ENCODE measurements around the gene CD58.

Gene CD58

DNA sequence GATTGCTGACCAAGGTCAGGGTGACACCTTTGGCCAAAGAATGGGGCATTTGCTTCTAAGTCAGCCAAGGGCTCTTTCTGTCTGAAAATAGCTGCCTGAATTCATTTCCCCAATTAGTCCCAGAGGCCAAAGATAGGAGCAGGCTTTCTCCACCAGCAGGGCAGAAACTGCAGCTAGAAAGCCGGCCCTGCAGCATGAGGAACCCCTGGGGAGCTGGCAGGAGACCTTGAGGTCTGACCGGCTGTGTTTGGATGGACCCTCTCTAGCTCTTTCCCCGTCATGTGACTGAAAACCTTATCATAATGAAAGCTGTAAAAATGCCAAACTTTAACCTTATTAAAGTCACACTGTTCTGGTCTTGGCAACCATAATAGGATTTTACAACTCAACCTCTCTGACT, 93.4 kb downstream of the CD58 start:
- TF ChIP-seq, protein P1, sequence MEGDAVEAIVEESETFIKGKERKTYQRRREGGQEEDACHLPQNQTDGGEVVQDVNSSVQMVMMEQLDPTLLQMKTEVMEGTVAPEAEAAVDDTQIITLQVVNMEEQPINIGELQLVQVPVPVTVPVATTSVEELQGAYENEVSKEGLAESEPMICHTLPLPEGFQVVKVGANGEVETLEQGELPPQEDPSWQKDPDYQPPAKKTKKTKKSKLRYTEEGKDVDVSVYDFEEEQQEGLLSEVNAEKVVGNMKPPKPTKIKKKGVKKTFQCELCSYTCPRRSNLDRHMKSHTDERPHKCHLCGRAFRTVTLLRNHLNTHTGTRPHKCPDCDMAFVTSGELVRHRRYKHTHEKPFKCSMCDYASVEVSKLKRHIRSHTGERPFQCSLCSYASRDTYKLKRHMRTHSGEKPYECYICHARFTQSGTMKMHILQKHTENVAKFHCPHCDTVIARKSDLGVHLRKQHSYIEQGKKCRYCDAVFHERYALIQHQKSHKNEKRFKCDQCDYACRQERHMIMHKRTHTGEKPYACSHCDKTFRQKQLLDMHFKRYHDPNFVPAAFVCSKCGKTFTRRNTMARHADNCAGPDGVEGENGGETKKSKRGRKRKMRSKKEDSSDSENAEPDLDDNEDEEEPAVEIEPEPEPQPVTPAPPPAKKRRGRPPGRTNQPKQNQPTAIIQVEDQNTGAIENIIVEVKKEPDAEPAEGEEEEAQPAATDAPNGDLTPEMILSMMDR (conservative IDR thresholded peaks at IDR 0.05; ENCODE audit: low read depth, low read length) = no peak
- no peak for DNase-seq (ENCODE audit: low read depth)
- no peak overlapping the region for H3K4me3 ChIP-seq (ENCODE audit: low read length)

DNA sequence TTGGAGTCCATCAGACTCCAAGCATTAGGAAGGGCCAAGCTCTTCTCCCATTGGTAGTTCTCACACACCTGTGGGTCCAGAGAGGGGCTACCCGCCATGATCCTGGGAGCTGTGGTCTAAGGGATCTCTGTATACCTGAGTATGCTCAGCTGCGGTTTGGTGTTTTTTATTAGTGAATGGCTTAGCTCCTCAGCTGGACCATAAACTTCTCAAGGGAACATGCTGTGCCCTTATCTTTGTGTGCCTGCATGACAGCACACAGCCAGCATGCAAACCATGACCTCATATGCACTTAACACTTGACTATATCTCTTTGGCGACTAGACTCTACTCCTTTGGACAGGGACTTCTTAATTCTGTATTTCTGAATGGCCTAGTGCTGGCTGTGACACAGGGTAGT, 94.5 kb downstream of the CD58 start:
- DNase-seq (ENCODE audit: low read depth) = no peak
- H3K4me3 ChIP-seq (ENCODE audit: low read length) = no peak overlapping the region
- TF ChIP-seq, protein P1 (conservative IDR thresholded peaks at IDR 0.05; ENCODE audit: low read depth, low read length) = no peak

DNA sequence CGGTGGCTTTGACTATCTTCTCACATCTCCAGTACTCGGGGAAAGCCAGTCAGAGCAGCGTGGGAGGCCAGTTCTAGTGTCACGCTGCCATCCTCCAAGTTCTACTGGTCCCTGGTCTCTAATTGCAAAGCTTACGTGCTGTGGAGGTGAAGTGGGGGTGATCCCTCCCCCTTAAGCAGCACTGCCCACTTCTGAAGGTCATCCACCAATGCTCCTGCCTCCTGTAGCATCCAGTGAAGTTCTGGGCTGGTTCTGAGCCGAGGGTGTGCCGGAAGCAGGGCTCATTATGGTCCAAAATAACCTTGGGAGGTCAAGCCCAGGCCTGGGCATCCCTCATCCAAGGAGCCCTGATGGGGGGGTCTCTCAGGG, 95.0 kb downstream of the CD58 start:
- DNase-seq (ENCODE audit: low read depth) = no peak
- no peak overlapping the region for H3K4me3 ChIP-seq (ENCODE audit: low read length)
- TF ChIP-seq, protein P1 (conservative IDR thresholded peaks at IDR 0.05; ENCODE audit: low read depth, low read length) = no peak

DNA sequence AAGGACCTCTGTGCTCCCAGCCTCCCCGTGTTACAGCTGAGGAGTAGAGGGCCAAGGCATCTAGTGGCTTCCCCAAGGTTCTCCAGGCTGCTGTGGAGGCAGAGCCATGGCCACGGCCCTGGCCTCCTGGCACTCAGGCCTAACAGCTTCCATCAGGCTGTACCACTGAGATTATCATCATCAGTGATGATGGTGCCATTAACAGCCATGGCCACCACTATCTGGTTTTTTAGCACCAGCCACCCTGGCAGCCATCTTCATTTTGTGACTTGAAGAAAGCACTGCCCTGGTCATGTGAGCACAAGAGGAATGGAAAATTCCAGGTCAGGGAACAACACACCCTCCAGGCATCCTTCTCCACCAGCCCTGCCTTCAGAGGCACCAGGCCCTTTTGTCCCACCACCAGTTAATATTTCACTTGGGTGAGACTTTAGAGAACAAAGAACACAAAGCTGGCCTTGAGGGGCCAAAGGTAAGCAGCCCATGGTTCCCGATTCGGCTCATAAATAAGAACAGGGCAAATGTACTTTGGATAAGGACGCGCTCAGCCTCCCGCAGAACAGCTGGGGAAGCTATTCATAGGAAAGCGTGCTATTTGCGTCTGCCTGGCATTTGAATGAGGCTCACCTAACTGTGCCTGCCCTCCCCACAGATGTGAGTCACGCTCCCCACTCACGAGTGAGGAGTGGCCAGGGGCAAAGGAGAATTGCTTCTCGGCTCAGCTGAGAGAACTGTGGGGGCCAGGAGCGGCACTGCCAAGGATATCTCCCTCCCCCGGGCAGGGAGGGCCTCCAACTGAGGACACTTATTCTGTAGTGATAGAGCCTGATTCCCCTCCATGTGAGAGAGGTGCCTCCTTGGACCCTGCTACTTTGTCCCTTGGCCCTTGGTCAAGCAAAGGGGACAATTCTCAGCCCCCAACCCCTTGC, 95.6 kb downstream of the CD58 start:
- H3K4me3 ChIP-seq (ENCODE audit: low read length) = no peak overlapping the region
- no peak for DNase-seq (ENCODE audit: low read depth)
- TF ChIP-seq, protein P1 (conservative IDR thresholded peaks at IDR 0.05; ENCODE audit: low read depth, low read length) = no peak

DNA sequence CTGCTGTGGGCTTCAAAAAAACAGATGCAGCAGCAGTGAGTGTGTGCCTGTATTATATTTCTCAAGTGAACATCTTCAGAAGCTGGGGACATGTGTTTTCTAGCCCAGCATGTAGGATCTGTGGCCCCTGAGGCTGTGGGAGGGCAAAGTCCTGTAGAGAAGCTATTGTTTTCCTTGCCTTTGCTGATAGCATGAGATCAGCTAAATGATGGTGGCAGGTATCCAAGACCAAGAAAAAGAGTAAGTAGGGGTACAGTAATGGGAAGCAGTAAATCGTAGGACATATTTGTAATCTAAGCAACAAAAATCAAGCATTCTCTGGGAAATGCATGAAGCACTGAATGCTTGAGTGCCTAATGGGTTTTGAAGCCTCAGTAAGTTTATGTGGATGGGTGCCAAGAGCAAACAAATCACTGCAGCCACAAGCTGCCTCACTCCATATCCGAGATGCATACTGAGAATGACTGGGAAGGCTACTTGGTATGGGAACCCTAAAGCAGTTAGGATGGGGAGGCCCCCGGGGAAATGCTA, 98.3 kb downstream of the CD58 start:
- no peak overlapping the region for H3K4me3 ChIP-seq (ENCODE audit: low read length)
- peak; percentile 81 for DNase-seq (ENCODE audit: low read depth)
- TF ChIP-seq, protein P1 (conservative IDR thresholded peaks at IDR 0.05; ENCODE audit: low read depth, low read length) = no peak

DNA sequence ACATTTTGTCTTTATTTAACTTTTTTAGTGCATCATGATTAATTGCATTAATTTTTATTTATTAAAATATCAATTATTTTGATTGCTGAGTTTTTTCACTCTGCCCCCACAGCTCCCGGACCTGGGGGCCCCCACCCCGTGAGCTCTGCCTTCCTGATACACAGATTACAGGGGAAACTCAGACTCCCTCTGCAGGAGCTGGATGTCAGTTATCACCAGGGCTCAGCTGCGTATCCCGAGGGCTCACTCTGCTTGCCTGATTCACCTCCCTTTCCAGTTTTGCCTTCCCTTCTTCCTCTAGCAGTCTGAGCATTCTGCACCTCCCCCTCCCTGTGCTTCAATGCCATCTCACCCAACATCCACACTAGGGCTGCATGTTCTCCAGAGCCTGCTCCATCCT, 99.6 kb downstream of the CD58 start:
- DNase-seq (ENCODE audit: low read depth) = no peak
- no peak overlapping the region for H3K4me3 ChIP-seq (ENCODE audit: low read length)
- TF ChIP-seq, protein P1 (conservative IDR thresholded peaks at IDR 0.05; ENCODE audit: low read depth, low read length) = no peak

DNA sequence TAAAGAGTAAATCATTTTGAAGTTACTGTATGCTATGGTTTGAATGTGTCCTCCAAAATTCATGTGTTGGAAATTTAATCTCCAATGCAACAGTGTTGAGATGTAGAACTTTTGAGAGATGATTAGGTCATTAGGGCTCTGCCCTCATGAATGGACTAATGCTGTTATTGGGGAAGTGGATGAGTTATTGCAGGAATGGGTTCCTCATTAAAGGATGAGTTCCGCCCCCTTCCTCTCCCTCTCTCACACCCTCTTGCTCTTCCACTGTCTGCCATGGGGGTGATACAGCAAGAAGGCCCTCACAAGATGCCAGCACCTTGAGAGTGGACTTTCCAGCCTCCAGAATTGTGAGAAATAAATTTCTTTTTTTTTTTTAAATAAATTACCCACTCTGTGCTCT, 100.2 kb downstream of the CD58 start:
- H3K4me3 ChIP-seq (ENCODE audit: low read length) = no peak overlapping the region
- no peak for DNase-seq (ENCODE audit: low read depth)
- TF ChIP-seq, protein P1 (conservative IDR thresholded peaks at IDR 0.05; ENCODE audit: low read depth, low read length) = no peak

All from retinal pigment epithelial cell (primary cell).